GM12891 (cell line): ENCODE data around the gene HMGXB3.

Experiments used
- POLR2A ChIP-seq: IDR thresholded peaks from 2 replicates; pipeline ENCODE4 v1.6.1; 2011; ENCODE audit warnings: low read depth, low read length, control low read depth
- POLR2AphosphoS5 ChIP-seq: IDR thresholded peaks from 2 replicates; pipeline ENCODE4 v1.6.1; 2011; ENCODE audit warnings: low read depth, low read length, control low read depth
- POU2F2 ChIP-seq: IDR thresholded peaks from 2 replicates; pipeline ENCODE4 v1.6.1; 2011; ENCODE audit warnings: low read depth, mild to moderate bottlenecking, control low read depth, low read length, moderate library complexity
- SPI1 ChIP-seq: IDR thresholded peaks from 2 replicates; pipeline ENCODE4 v1.6.1; 2011; ENCODE audit warnings: low read depth, low read length, control low read depth
- TAF1 ChIP-seq: IDR thresholded peaks from 2 replicates; pipeline ENCODE4 v1.6.1; 2011; ENCODE audit warnings: low read depth, low read length, control low read depth

DNA sequence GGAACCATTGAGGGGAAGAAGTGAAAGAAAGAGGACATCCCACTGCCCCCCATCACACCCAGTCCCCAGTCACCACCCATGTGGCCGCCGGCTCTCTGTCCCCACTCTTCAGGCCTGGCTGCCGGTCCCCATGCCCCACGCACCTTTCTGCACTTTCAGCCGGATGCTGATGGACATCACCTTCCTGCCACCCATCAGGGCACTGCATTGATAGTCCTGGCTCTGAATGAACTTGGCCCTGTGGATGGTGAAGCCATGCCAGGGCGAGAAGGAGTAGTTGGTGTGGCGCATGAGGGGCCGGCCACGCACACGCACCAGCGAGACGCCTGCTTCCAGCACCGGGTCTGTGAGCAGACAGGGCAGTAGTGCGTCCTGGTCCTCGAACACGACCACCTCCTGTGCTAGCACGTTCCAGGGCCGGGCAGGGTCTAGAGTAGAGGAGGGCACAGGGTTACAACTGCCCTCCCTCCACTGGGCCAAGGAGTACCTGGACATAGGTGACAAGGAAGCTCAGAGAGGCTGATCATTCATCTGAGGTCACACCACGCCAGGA is 79.4 kb downstream of the HMGXB3 start:
- no peak for TF ChIP-seq POLR2A
- no peak for TF ChIP-seq POLR2AphosphoS5
- TF ChIP-seq SPI1: no peak
- no peak for TF ChIP-seq POU2F2
- TF ChIP-seq TAF1: no peak
